ENCODE measurements around the gene LRRC63.
"Not testable (repeated sequence)": the region's sequence is repeated elsewhere in the genome, so short reads cannot be mapped to it uniquely, and the experiment has no call there.

Gene LRRC63

DNA sequence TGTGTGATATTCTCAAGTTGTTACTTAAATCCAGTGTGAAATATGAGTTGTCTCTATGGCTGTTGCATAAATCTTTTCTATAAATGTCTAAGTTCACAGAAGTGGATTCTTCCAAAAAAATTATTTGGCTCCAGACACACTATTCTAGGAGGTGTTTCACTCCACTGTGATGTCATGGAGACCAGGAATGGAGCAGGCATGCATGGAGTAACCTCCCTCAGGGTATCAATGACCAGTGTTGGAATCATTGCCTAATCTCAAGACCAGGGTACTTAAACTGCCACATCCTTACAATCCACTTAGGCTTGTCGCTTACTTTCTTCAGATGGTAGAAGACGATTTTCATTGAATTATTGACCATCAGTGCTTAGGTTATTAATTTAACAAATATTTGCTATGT, 55.4 kb downstream of the LRRC63 start:
- DNase-seq = no peak

DNA sequence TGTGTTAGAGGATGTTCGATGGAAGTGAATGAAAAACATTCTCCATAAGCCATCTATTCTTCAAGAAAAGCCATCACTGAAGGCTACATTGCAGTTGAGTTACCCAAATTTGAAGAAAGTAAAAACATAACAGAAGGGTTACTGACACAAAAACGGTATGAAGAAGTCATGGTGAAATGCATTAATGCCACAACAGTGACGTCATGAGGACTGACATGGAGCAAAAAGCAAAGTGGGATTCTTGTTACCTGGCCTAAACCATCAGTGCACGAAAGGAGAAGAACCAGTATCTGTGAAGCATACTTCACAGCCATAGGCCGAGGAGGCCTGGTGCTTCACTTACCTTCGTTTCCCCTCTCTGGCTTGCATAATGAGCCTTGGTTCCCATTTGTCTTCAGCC, 58.7 kb downstream of the LRRC63 start:
- DNase-seq = no peak

DNA sequence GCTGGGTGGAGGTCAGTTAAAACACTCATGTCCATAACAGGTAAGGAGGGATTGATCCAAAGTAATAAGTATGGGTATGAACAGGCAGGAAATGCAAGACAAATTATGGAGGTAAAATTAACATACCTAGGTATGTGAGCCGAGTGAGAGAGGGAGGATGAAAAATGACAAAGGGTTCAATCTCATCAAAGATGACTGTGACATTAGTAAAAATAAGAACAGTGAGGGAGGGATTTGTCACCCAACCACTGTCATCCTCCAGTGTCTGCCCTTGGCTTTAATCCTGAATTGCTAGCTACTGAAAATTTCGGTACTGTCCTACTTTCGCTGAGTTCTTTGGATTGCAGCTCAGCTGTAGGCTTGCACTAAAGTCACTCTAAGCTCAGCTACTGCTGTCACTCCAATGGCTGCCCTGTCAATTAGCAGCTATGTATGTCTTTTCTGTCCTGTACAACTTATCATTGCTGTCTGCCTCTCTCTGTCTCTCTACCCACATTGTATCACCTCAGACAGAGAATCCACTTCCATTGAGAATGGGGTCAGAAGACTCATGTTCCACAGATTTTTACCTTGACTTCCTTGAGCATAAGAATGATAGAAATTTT, 62.5 kb downstream of the LRRC63 start:
- no peak for DNase-seq

DNA sequence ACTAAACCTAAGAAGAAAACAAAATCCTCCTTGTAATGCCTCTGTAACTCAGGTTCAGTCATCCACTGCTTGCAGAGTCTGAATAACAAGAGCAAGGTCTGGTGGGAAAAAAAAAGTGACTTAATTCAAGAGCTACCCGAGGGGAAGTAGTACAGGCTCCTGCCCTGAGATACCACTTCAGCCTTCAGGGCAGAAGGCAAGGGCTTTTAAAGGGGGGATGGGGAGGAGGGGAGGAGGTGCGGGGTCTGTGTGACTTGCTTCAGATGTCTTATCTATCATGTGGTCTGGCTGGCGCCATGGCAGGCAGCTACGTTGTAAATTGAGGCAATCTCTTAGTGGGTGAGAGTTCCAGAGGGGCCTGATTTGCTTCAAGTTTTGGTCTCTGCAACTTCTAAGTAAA, 66.7 kb downstream of the LRRC63 start:
- no peak for DNase-seq

DNA sequence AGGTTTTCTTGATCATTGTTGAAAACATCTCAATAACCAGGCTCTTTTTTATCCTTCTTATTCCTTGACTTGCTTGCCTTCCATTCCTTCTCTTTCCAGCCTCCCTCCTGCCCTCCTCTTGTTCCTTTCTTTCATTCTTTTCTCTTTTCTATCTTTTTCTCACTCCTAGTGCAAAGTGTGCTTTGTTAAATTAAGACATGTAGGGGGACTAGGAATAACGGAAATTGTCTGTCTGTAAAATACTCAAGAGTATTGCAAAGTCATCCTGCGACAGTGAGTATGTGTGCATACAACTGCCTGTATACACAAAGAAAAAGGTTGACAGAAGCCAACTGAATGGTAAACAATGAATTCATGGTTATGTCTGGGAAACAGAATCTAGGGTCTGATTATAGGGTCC, 70.1 kb downstream of the LRRC63 start:
- DNase-seq = no peak

DNA sequence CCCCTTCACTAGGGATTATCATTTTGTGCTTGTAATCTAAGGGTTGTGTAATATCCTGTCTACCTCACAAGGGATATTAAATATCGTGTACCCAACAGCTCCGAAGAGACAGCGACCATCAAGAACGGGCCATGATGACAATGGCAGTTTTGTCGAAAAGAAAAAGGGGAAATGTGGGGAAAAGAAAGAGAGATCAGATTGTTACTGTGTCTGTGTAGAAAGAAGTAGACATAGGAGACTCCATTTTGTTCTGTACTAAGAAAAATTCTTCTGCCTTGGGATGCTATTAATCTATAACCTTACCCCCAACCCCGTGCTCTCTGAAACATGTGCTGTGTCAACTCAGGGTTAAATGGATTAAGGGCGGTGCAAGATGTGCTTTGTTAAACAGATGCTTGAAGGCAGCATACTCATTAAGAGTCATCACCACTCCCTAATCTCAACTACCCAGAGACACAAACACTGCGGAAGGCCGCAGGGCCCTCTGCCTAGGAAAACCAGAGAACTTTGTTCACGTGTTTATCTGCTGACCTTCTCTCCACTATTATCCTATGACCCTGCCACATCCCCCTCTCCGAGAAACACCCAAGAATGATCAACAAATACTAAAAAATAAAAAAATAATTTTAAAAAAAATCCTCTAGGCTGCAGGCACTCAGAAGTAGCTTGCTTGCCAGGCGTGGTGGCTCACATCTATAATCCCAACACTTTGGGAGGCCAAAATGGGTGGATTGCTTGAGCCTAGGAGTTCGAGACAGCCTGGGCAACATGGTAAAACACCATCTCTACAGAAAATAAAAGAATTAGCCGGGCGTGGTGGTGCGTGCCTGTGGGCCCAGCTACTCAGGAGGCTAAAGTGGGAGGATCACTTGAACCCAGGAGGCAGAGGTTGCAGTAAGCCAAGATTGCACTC, 72.4 kb downstream of the LRRC63 start:
- not testable (repeated sequence) for DNase-seq

DNA sequence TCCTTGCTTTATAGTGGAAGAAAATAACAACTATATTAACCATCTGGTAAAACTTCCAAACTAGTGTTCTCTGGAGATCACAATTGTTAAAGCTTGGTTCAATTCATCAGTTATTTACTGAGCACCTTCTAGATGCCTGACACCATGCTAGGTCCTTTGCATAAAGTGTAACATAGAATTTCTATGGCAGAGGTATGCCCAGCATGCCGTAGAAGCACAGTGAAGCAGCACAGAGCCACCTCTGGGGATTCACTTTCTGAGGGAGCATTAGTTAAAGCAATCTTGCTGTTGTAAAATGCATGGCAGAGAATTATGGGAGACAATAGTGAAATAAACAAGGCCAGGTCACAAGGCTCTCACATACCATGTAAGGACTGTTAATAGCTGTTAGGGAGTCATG, 75.2 kb downstream of the LRRC63 start:
- no peak for DNase-seq

DNA sequence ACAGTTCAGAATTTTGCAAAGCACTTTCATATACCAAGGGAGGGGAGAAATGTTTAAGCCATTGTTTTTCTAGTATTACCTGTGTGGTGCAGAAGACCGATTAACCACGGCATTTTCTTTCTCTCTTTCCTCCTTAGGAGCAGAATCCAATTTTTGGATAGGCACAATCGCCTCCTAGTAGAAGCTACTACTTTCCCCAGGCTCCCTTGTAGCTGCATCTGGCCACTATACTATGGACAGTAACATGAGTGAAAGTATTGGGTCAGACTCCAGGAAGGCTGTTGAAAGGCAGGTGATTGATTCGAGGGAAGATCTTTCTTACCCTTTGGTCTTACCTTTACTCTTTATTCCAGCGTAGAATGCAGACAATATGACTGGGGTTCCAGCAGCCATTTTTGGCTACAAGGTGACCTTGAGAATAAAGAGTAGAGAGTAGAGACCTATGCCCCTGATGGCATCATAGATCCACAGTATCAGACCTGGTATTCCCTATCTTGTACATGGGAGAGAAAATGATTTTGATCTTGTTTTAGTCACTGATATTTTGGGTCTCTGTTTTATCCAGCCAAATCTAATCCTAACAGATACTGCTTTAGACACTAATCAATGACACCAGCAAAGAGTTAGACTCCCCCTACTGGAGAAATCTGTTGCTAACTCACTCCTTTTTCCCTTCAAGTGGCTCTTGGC, 77.0 kb downstream of the LRRC63 start:
- DNase-seq = no peak

DNA sequence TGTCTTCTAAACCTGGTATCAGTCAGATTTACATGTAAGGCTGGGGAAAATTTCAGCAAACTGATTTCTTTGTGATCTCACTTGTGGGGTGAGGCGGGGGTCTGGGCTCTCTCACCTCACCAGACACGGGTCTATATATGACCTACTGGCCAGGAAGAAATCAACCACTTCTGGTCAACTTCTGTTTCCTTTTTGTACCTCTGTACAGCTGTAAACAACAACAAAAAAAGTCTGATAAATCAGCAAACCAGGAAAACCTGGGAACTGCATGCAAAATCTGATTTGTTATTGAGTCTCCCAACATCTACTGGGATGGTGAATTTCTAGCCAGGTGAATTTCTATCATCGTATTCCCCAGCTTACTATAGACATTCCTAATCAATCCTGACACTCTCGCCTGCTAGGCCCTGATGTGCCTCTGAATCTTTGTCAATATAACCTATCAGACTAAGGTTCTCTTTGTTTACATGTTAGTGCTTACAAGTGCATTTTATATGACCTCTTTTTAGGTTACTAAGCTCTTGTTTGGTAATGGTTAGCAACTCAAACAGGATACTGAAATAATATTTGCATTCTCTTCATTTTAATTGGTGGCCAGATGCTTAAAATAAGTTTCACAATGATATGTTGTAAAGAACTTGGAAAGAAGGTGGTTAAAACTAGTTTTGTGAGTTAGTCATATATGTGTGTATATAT, 77.7 kb downstream of the LRRC63 start:
- no peak for DNase-seq

DNA sequence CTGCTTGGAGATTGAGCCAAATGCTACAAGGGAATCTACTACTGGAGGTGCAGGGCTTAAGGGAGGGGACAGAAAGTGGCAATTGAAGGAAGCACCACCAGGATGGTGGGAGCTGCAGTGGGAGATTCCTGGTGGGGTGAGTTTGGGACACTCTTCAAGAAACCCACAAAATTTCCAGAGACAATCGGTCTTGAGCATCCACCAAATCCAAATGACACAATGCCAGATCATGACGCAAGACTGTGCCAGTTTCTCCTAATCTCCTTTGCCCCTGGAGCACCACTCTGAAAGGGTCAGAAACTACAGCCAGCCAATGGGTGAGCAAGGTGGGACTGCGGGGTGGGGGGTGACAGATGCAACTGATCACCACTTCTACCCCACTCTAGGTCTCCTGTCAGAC, 78.7 kb downstream of the LRRC63 start:
- DNase-seq = no peak

DNA sequence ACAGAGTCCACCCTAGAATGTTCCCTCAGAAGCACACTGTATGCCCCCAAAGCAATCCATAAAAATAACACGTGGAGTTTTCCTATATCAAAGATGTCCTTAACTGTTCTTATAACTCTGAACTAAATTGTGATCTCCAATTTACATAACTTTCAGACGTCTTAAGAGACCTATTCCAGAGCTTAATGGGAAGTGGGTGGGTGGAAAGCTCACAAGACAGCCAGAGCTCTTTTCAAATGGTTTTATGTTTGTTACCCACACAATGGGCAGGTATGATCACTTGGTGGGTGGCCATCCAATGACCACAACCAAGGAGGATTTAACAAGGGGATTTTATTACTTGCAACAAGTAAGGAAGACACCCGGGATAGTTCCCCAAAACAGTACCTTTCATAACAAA, 81.7 kb downstream of the LRRC63 start:
- DNase-seq = no peak

DNA sequence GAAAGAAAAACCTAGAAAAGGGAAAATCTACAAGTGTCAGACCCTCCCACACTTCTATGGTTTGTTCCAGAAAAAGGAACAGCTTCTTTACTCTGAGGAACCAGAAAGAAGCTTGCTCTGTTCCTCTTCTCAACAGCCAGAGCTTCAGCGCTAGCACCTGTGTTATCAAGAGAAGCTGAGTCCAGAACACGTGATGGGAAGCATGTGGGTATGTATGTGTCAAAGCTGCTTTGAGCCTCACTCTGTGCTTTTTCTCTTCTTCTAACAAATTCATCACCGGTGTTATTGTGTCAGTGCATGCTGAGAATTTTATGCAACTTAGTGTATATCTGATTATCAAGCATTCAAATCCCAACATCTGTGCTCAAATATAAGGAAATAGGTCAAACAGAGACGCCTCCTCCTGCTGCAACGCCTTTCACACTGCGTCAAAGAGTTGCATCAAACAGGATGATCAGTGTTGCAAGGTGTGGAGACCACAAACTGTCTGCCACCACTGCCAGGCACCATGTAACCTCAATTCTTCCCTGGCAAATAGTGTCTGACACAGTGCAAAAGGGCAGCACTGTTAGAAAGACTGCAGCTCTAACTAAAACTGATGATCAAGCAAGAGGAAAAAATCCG, 83.9 kb downstream of the LRRC63 start:
- DNase-seq = no peak

DNA sequence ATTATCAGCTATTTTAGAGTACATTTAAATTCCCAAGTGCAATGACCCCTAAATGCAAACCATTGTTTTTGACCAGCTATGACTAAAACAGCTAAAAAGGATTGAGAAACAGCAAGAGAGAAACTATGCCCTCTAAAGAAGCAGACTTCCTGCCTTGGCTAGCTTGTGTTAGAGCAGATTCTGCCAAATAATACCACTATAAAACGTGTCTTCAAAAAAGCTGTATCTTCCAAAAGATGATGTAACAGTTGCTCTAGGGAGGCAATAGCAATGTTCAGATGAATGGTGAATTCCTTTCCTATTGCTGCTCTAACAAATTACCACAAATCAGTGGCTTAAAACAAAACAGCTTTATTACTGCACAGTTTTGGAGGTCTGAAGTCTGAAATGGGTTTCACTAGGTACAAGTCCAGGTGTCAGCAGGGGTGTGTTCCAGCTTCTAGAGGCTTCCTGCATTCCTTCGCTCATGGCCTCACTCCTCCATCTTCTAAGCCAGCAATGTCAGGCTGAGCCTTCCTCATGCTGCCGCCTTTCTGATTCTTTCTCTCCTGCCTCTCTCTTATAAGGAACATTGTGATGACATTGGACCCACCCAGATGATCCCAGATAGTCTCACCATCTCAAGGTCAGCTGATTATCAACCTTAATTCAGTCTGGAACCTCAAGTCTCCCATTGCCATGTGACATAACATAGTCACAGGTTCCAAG, 84.5 kb downstream of the LRRC63 start:
- DNase-seq = no peak

DNA sequence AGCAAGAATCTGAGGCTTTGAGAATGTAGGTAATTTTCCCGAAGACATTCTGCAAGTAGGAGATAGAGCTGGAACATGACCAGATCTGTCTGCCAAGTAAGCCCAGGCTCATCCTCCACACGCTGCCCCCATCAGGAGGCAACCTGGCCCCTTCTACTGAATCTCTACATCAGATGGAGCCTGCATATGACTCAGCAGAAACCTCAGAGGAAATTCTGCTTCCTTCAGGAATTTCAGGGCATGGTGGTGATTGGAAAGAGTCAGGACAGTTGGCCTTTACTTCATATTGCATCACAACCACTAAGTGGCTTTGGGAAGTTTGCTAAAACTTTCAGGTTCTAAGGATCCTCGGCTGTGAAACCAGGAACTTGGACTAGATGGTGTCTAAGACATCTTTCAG, 85.2 kb downstream of the LRRC63 start:
- no peak for DNase-seq

DNA sequence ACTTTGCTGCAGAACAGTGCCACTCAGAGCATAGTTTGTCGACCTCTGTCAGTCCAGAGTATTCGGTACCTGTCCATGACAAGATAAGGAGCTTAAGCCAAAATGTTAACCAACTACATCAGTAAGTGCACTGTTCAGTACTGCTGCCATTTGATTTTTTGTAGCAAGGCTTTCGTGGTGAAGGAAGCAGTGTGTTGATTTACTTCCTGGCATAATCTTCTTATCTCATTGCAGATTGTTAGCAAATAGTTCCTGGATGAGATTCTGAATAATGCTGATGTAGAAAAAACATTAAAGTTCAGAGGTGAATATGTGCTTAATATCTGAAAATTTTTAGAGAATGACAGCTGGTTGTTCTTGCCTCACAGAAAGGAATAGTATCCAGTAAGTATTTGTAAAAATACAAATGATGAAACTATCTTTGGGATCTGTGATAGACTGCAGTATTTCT, 85.7 kb downstream of the LRRC63 start:
- DNase-seq = no peak

DNA sequence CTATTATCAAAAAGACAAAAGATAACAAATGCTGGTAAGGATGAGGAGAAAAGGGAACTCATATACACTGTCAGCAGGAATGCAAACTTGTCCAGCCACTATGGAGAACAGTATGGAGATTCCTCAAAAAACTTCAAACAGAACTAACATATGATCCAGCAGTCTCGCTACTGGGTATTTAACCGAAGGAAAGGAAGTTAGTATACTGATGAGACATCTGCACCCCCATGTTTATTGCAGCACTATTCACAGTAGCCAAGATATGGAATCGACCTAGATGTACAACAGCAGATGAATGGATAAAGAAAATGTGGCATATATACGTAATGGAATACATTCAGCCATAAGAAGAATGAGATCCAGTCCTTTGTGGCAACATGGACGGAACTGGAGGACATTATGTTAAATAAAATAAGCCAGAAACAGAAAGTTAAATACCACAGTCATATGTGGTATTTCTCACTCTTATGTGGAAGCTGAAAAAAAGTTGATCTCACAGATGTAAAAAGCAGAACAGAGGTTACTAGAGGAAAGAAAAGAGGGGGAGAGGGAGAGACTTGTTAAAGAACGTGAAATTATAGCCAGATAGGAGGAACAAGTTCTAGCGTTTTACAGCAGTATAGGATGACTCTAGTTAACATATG, 92.1 kb downstream of the LRRC63 start:
- DNase-seq = no peak

DNA sequence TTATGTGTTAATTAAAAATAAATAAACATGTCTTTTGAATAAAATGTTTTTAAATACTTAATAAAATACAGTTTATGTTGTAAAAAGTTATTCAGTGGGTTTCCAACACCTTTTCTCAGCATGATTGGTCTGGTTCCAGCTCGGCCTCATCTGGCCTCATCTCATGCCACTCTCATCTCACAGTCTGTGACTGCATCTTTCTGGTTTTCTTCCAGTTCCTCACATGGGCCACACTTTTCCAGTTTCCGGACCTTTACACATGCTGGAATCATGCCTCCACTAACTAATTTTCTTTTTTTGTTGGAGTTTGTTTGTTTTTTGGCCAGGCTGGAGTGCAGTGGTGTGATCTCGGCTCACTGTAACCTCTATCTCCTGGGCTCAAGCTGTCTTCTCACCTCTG, 92.8 kb downstream of the LRRC63 start:
- no peak for DNase-seq

DNA sequence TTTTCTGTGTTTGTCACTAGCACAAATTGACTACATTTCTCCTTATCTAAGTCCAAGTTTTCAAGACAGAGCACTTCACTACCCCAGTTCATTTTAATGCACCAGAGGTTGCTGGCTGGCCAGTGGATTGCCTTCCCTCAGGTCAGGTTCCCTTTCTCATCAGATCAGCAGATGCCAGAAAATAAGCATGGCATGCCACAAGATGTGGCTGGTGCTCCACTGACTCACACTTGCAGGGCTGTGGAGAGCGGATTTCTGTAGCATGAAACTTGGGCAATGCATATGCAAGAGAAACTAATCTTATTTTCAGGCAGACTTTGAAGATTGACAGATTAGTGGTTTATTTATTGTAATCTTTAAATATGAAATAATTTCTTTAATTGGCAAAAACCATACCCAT, 95.8 kb downstream of the LRRC63 start:
- no peak for DNase-seq

DNA sequence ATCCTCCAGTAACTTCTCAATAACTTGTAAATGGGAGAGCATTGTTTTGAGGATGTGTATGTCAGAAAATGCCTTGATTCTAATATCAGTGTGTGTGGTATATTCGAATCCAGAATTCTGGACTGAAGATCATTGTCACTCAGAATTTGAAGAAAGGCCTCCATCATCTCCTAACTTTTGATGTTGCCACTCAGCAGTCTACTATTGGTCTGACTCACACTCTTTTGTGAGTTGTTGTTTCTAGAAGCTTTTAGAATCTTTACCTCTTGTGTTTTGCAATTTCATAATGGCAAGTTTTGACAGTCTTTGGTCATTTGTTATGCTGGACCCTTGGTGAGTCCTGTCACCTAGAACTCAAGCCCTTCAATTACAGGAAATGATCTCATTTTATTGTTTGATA, 98.3 kb downstream of the LRRC63 start:
- no peak for DNase-seq

DNA sequence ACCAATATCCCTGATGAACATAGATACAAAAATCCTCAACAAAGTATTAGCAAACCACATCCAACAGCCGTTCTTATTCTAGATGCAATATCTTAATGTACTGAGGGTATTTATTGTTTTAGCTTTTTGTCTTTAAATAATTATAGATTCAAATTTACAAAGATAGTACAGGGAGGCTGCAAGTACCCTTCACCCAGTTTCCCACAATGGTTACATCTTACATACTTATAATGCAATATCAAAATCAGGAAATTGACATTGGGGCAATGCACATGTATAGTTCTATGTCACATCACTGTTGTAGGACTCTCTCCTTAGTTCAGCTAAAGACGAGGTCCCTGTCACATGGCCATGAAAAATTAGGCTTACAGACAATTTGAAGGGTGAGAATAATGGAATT, 99.5 kb downstream of the LRRC63 start:
- DNase-seq = no peak

DNA sequence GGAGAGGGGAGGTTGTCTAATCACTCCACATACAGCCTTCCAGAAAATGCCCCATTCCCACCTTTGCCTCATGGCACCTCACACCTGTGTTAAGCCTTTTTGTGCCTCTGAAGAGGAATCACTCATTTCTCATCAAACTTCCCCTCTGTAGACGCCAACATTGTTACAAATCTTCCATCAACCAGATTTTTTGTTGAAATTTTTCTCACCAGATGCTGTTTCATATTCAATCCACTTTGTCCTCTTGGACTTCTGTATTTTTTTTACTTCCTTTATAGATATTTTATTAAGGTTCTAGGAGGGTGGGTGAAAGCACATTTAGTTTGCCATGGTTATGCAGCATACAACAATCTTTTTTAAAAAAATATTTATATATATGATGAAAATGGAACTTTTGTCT, 101.3 kb downstream of the LRRC63 start:
- DNase-seq = no peak

All from right hindlimb (tissue), 1 donor.